GM19452 (cell line): ENCODE measurements around the gene CARD8.
"Not testable (repeated sequence)": the region's sequence is repeated elsewhere in the genome, so short reads cannot be mapped to it uniquely, and the experiment has no call there.

Experiments used
- ATAC-seq: cut with Tn5 transposase; IDR thresholded peaks from one replicate; pipeline ENCODE4 v1.9.1; 2021; ENCODE audit not compliant: unreplicated experiment

Gene CARD8

GRCh38 chr19:48255376-48256303 lies at the start of gene CARD8:
TSS of gene CARD8 (minus strand) at chr19:48255912. CDS start at chr19:48241020, 14,892 bp downstream.
- ATAC-seq, result peak; percentile 61

- ATAC-seq, result no peak
Measured at GRCh38 chr19:48303866-48304265, 48.2 kb upstream of the CARD8 start.

- no peak for ATAC-seq
Measured at GRCh38 chr19:48303367-48303766, 47.7 kb upstream of the CARD8 start.

GRCh38 chr19:48302600-48302959 lies 46.9 kb upstream of the CARD8 start:
- ATAC-seq, result no peak

- ATAC-seq, result no peak
Measured at GRCh38 chr19:48301886-48302599, 46.3 kb upstream of the CARD8 start.

- ATAC-seq, result no peak
Measured at GRCh38 chr19:48297975-48298374, 42.3 kb upstream of the CARD8 start.

GRCh38 chr19:48296963-48297734 lies 41.4 kb upstream of the CARD8 start:
- ATAC-seq, result no peak

- ATAC-seq, result no peak
Measured at GRCh38 chr19:48295458-48295857, 39.7 kb upstream of the CARD8 start.

GRCh38 chr19:48292798-48293197 lies 37.1 kb upstream of the CARD8 start:
- no peak for ATAC-seq

GRCh38 chr19:48291489-48291815 lies 35.7 kb upstream of the CARD8 start:
- not testable (repeated sequence) for ATAC-seq

GRCh38 chr19:48290771-48291488 lies 35.2 kb upstream of the CARD8 start:
- ATAC-seq, result no peak

- no peak for ATAC-seq
Measured at GRCh38 chr19:48290401-48290770, 34.7 kb upstream of the CARD8 start.

GRCh38 chr19:48287748-48288147 lies 32.0 kb upstream of the CARD8 start:
- ATAC-seq, result no peak

- ATAC-seq, result no peak
Measured at GRCh38 chr19:48284896-48285295, 29.2 kb upstream of the CARD8 start.

- no peak for ATAC-seq
Measured at GRCh38 chr19:48283908-48284307, 28.2 kb upstream of the CARD8 start.

- ATAC-seq, result no peak
Measured at GRCh38 chr19:48279747-48280146, 24.0 kb upstream of the CARD8 start.

GRCh38 chr19:48274938-48275337 lies 19.2 kb upstream of the CARD8 start:
- ATAC-seq, result no peak

- no peak for ATAC-seq
Measured at GRCh38 chr19:48274173-48274572, 18.5 kb upstream of the CARD8 start.

GRCh38 chr19:48271531-48272151 lies 15.9 kb upstream of the CARD8 start:
- no peak for ATAC-seq

GRCh38 chr19:48269617-48270026 lies 13.9 kb upstream of the CARD8 start:
- ATAC-seq, result not testable (repeated sequence)
